Endometrium (tissue), 2 donors: ENCODE results near the gene FBXO17.
"Not testable (repeated sequence)": the region's sequence is repeated elsewhere in the genome, so short reads cannot be mapped to it uniquely, and the experiment has no call there.

Source experiments
- FAIRE-seq: peaks from 2 replicates; lab custom pipeline; 2012; peaks lifted over from hg19 to GRCh38; lab: Jason Lieb, UNC
- donor health status: control.
- donor health status: control.

The FBXO17 gene

GRCh38 chr19:38944981-38945506 is 30.5 kb downstream of the FBXO17 start:
- FAIRE-seq = no peak

GRCh38 chr19:38942471-38943181 is 32.9 kb downstream of the FBXO17 start:
- no peak for FAIRE-seq

- FAIRE-seq = no peak
Observed at GRCh38 chr19:38941979-38942378, 33.6 kb downstream of the FBXO17 start.

GRCh38 chr19:38941466-38941865 is 34.1 kb downstream of the FBXO17 start:
- not testable (repeated sequence) for FAIRE-seq

- no peak for FAIRE-seq
Observed at GRCh38 chr19:38939957-38940356, 35.6 kb downstream of the FBXO17 start.

GRCh38 chr19:38933544-38933943 is 42.0 kb downstream of the FBXO17 start:
- no peak for FAIRE-seq

GRCh38 chr19:38932425-38933179 is 42.9 kb downstream of the FBXO17 start:
- FAIRE-seq = no peak

GRCh38 chr19:38931521-38931793 is 44.1 kb downstream of the FBXO17 start:
- no peak for FAIRE-seq

- FAIRE-seq = peak; percentile 96
Observed at GRCh38 chr19:38930776-38931520, 44.6 kb downstream of the FBXO17 start, which contains the start of gene MRPS12. Gene MRPS12 (plus strand): TSS chr19:38930944. CDS start chr19:38931295, 351 bp downstream.

GRCh38 chr19:38929929-38930775 is 45.4 kb downstream of the FBXO17 start, which contains the start of gene SARS2:
Gene SARS2 (minus strand): TSS chr19:38930763. CDS start chr19:38930736, 27 bp downstream.
- no peak for FAIRE-seq

- no peak for FAIRE-seq
Observed at GRCh38 chr19:38928391-38929001, 47.0 kb downstream of the FBXO17 start.

GRCh38 chr19:38924388-38924787 is 51.2 kb downstream of the FBXO17 start:
- no peak for FAIRE-seq

- no peak for FAIRE-seq
Observed at GRCh38 chr19:38922482-38922881, 53.1 kb downstream of the FBXO17 start.

- no peak for FAIRE-seq
Observed at GRCh38 chr19:38921420-38922274, 53.9 kb downstream of the FBXO17 start.

GRCh38 chr19:38920602-38921419 is 54.7 kb downstream of the FBXO17 start:
- no peak for FAIRE-seq

GRCh38 chr19:38919837-38920601 is 55.5 kb downstream of the FBXO17 start:
- FAIRE-seq = no peak

- no peak for FAIRE-seq
Observed at GRCh38 chr19:38918526-38918925, 57.0 kb downstream of the FBXO17 start.

- no peak for FAIRE-seq
Observed at GRCh38 chr19:38917921-38918491, 57.5 kb downstream of the FBXO17 start.
